Stimulated activated CD4-positive, alpha-beta T cell treated with anti-CD3 and anti-CD28 coated beads, Interleukin-2, amount 100 ng/mL, for 24 hours (primary cell): ENCODE data around the gene VSTM5.

ENCODE experiments used
- DNase-seq, 2 donors: peaks; one replicate each; pipeline ENCODE4 v3.0.0-alpha.2; 2020

The VSTM5 gene

GRCh38 chr11:93842034-93842433 is 8.4 kb downstream of the VSTM5 start:
- no peak for DNase-seq

GRCh38 chr11:93841446-93841845 is 9.0 kb downstream of the VSTM5 start:
- DNase-seq = no peak

GRCh38 chr11:93840981-93841380 is 9.4 kb downstream of the VSTM5 start:
- DNase-seq = no peak

- DNase-seq = no peak
Observed at GRCh38 chr11:93840180-93840579, 10.2 kb downstream of the VSTM5 start.

- DNase-seq = no peak
Observed at GRCh38 chr11:93838967-93839366, 11.5 kb downstream of the VSTM5 start.

GRCh38 chr11:93832780-93833179 is 17.6 kb downstream of the VSTM5 start:
- DNase-seq = no peak

- DNase-seq = no peak
Observed at GRCh38 chr11:93831343-93832127, 18.9 kb downstream of the VSTM5 start.

GRCh38 chr11:93829598-93829997 is 20.8 kb downstream of the VSTM5 start:
- DNase-seq = no peak

- DNase-seq = no peak
Observed at GRCh38 chr11:93827363-93827762, 23.1 kb downstream of the VSTM5 start.

- DNase-seq = no peak
Observed at GRCh38 chr11:93823210-93823609, 27.2 kb downstream of the VSTM5 start.

- DNase-seq = no peak
Observed at GRCh38 chr11:93822359-93822758, 28.1 kb downstream of the VSTM5 start.

GRCh38 chr11:93821617-93822016 is 28.8 kb downstream of the VSTM5 start:
- DNase-seq = no peak

GRCh38 chr11:93820847-93821246 is 29.6 kb downstream of the VSTM5 start:
- DNase-seq = no peak

GRCh38 chr11:93819966-93820695 is 30.3 kb downstream of the VSTM5 start:
- DNase-seq = no peak

- no peak for DNase-seq
Observed at GRCh38 chr11:93817426-93818348, 32.7 kb downstream of the VSTM5 start.

GRCh38 chr11:93814966-93815633 is 35.3 kb downstream of the VSTM5 start:
- DNase-seq = no peak

- no peak for DNase-seq
Observed at GRCh38 chr11:93813974-93814373, 36.4 kb downstream of the VSTM5 start.

GRCh38 chr11:93807980-93808379 is 42.4 kb downstream of the VSTM5 start:
- no peak for DNase-seq

- no peak for DNase-seq
Observed at GRCh38 chr11:93804879-93805278, 45.5 kb downstream of the VSTM5 start.

GRCh38 chr11:93801366-93801765 is 49.1 kb downstream of the VSTM5 start:
- no peak for DNase-seq

GRCh38 chr11:93796441-93797231 is 53.8 kb downstream of the VSTM5 start:
- DNase-seq = no peak

- DNase-seq = no peak
Observed at GRCh38 chr11:93791493-93791892, 58.9 kb downstream of the VSTM5 start.
